Activated CD4-positive, alpha-beta T cell treated with anti-CD3 and anti-CD28 coated beads, Interleukin-2, amount 10 ng/mL, durations not matched to agents 7 days and 5 days (primary cell): ENCODE measurements around the gene ZFP69B. TPM values are rescaled to one million over a fixed set of nuclear protein-coding genes. Genes with fewer than 3 reads are reported as not detected.

Experiments
- CTCF ChIA-PET: fragments of 350-600 bp; sonication (Branson Sonifier 250); formaldehyde crosslinking; loops from one replicate; lab custom pipeline; 2021; ENCODE audit warnings: antibody characterized with exemption; lab: Charles Lee
- POLR2A ChIA-PET: fragments of 350-600 bp; sonication (Branson Sonifier 250); formaldehyde crosslinking; loops from one replicate; lab custom pipeline; 2021; ENCODE audit warnings: antibody characterized with exemption; lab: Charles Lee
- DNase-seq: peaks from one replicate; pipeline ENCODE4 v3.0.0-alpha.2; 2020
- H3K27ac Mint-ChIP-seq: one replicate; pipeline ENCODE4 v1.8.0; 2021; ENCODE audit warnings: mild to moderate bottlenecking, moderate library complexity, mixed read lengths
- H3K27me3 Mint-ChIP-seq: one replicate; pipeline ENCODE4 v1.8.0; 2021; ENCODE audit warnings: mixed read lengths
- H3K36me3 Mint-ChIP-seq: one replicate; pipeline ENCODE4 v1.8.0; 2021; ENCODE audit warnings: low read depth, mixed read lengths
- H3K4me1 Mint-ChIP-seq: one replicate; pipeline ENCODE4 v1.8.0; 2021; ENCODE audit warnings: mixed read lengths
- H3K4me3 Mint-ChIP-seq: one replicate; pipeline ENCODE4 v1.8.0; 2021; ENCODE audit warnings: mild to moderate bottlenecking, moderate library complexity, mixed read lengths
- H3K9me3 Mint-ChIP-seq: one replicate; pipeline ENCODE4 v1.8.0; 2021; ENCODE audit warnings: mixed read lengths
- total RNA-seq, 2 experiments: library from RNA; stranded (reverse); gene quantifications; one replicate each; pipeline ENCODE4 v1.2.3, GENCODE V29; 2021

Gene ZFP69B
- total RNA-seq, 2 experiments from 2014 or later, result 3.0 to 3.5 TPM

GRCh38 chr1:40421431-40422384 is 28.6 kb upstream of the ZFP69B start:
- peak overlapping the region; percentile 26 for H3K27ac Mint-ChIP-seq
- H3K4me3 Mint-ChIP-seq, result no peak overlapping the region
- peaks cover 89% of the 10 kb centered on the region for H3K36me3 Mint-ChIP-seq
- ChIA-PET POLR2A (no interaction called here), CTCF (interaction anchor here (0.6 to 1.4 kb wide), 2 partner anchors 82 to 284 kb away, joined by 3 read pairs; no protein-coding TSS in a partner anchor)
- peaks cover 10% of the 10 kb centered on the region for H3K4me1 Mint-ChIP-seq
- H3K9me3 Mint-ChIP-seq, result peaks cover 6% of the 10 kb centered on the region
- no peaks in the 10 kb centered on the region for H3K27me3 Mint-ChIP-seq
- no peak for DNase-seq

GRCh38 chr1:40422630-40423263 is 27.5 kb upstream of the ZFP69B start:
- peaks cover 10% of the 10 kb centered on the region for H3K4me1 Mint-ChIP-seq
- ChIA-PET POLR2A (no interaction called here), CTCF (interaction anchor here (0.6 to 1.5 kb wide), 4 partner anchors 12 to 285 kb away, joined by 3 to 4 read pairs (median 3); no protein-coding TSS in a partner anchor)
- no peaks in the 10 kb centered on the region for H3K27me3 Mint-ChIP-seq
- no peak overlapping the region for H3K4me3 Mint-ChIP-seq
- peaks cover 80% of the 10 kb centered on the region for H3K36me3 Mint-ChIP-seq
- H3K27ac Mint-ChIP-seq, result peak overlapping the region; percentile 31
- H3K9me3 Mint-ChIP-seq, result peaks cover 6% of the 10 kb centered on the region
- no peak for DNase-seq

- Mint-ChIP-seq H3K4me1 (peaks cover 10% of the 10 kb centered on the region), H3K36me3 (peaks cover 75% of the 10 kb centered on the region), H3K9me3 (peaks cover 6% of the 10 kb centered on the region), H3K27ac (no peak overlapping the region), H3K4me3 (no peak overlapping the region), H3K27me3 (no peaks in the 10 kb centered on the region)
- ChIA-PET CTCF (interaction anchor here (0.7 to 1.5 kb wide), 3 partner anchors 13 to 182 kb away, joined by 3 to 4 read pairs (median 3); no protein-coding TSS in a partner anchor), POLR2A (no interaction called here)
- DNase-seq, result no peak
Measured at GRCh38 chr1:40423264-40423642, 27.0 kb upstream of the ZFP69B start.

GRCh38 chr1:40423951-40424618 is 26.2 kb upstream of the ZFP69B start:
- no peak overlapping the region for H3K4me3 Mint-ChIP-seq
- no peak for DNase-seq
- peaks cover 10% of the 10 kb centered on the region for H3K4me1 Mint-ChIP-seq
- no peaks in the 10 kb centered on the region for H3K27me3 Mint-ChIP-seq
- H3K27ac Mint-ChIP-seq, result no peak overlapping the region
- H3K9me3 Mint-ChIP-seq, result peaks cover 6% of the 10 kb centered on the region
- CTCF ChIA-PET, result interaction anchor here (1.3 to 1.5 kb wide), 2 partner anchors 13 to 85 kb away, joined by 3 to 4 read pairs; no protein-coding TSS in a partner anchor
- H3K36me3 Mint-ChIP-seq, result peaks cover 67% of the 10 kb centered on the region
- POLR2A ChIA-PET, result no interaction called here

GRCh38 chr1:40425198-40425597 is 25.1 kb upstream of the ZFP69B start:
- Mint-ChIP-seq H3K27ac (peak overlapping the region; percentile 57), H3K9me3 (peaks cover 6% of the 10 kb centered on the region), H3K36me3 (peaks cover 59% of the 10 kb centered on the region), H3K4me3 (no peak overlapping the region), H3K27me3 (no peaks in the 10 kb centered on the region), H3K4me1 (peaks cover 10% of the 10 kb centered on the region)
- CTCF ChIA-PET, result interaction anchor here (1.3 to 1.6 kb wide), 2 partner anchors 9 to 86 kb away, joined by 3 to 5 read pairs; no protein-coding TSS in a partner anchor
- no peak for DNase-seq
- POLR2A ChIA-PET, result interaction anchor here (0.7 kb wide), 2 partner anchors 41 to 383 kb away, joined by 3 read pairs; no protein-coding TSS in a partner anchor

GRCh38 chr1:40431385-40431784 is 18.9 kb upstream of the ZFP69B start:
- H3K4me3 Mint-ChIP-seq, result no peak overlapping the region
- H3K36me3 Mint-ChIP-seq, result peaks cover 19% of the 10 kb centered on the region
- peaks cover 9% of the 10 kb centered on the region for H3K9me3 Mint-ChIP-seq
- POLR2A ChIA-PET, result no interaction called here
- CTCF ChIA-PET, result interaction anchor here (0.6 kb wide), 1 partner anchor 374 kb away, joined by 3 read pairs; no protein-coding TSS in a partner anchor
- DNase-seq, result no peak
- no peak overlapping the region for H3K27ac Mint-ChIP-seq
- no peaks in the 10 kb centered on the region for H3K27me3 Mint-ChIP-seq
- H3K4me1 Mint-ChIP-seq, result no peaks in the 10 kb centered on the region

GRCh38 chr1:40432644-40433390 is 17.5 kb upstream of the ZFP69B start:
- POLR2A ChIA-PET, result interaction anchor here (0.6 kb wide), 1 partner anchor 278 kb away, joined by 4 read pairs; no protein-coding TSS in a partner anchor
- H3K4me3 Mint-ChIP-seq, result no peak overlapping the region
- peaks cover 9% of the 10 kb centered on the region for H3K9me3 Mint-ChIP-seq
- no peaks in the 10 kb centered on the region for H3K4me1 Mint-ChIP-seq
- DNase-seq, result no peak
- CTCF ChIA-PET, result interaction anchor here (0.6 kb wide), 3 partner anchors 55 to 352 kb away, joined by 3 to 4 read pairs (median 4); no protein-coding TSS in a partner anchor
- no peaks in the 10 kb centered on the region for H3K27me3 Mint-ChIP-seq
- H3K36me3 Mint-ChIP-seq, result peaks cover 15% of the 10 kb centered on the region
- no peak overlapping the region for H3K27ac Mint-ChIP-seq

- peaks cover 8% of the 10 kb centered on the region for H3K9me3 Mint-ChIP-seq
- H3K4me3 Mint-ChIP-seq, result no peak overlapping the region
- ChIA-PET POLR2A (no interaction called here), CTCF (no interaction called here)
- no peak overlapping the region for H3K27ac Mint-ChIP-seq
- no peaks in the 10 kb centered on the region for H3K4me1 Mint-ChIP-seq
- no peaks in the 10 kb centered on the region for H3K27me3 Mint-ChIP-seq
- H3K36me3 Mint-ChIP-seq, result peaks cover 15% of the 10 kb centered on the region
- no peak for DNase-seq
Measured at GRCh38 chr1:40435471-40435870, 14.8 kb upstream of the ZFP69B start.

- CTCF ChIA-PET, result no interaction called here
- peaks cover 15% of the 10 kb centered on the region for H3K36me3 Mint-ChIP-seq
- DNase-seq, result no peak
- H3K4me1 Mint-ChIP-seq, result no peaks in the 10 kb centered on the region
- no peak overlapping the region for H3K27ac Mint-ChIP-seq
- no peak overlapping the region for H3K4me3 Mint-ChIP-seq
- H3K9me3 Mint-ChIP-seq, result peaks cover 7% of the 10 kb centered on the region
- POLR2A ChIA-PET, result no interaction called here
- H3K27me3 Mint-ChIP-seq, result no peaks in the 10 kb centered on the region
Measured at GRCh38 chr1:40435876-40436275, 14.4 kb upstream of the ZFP69B start.

- Mint-ChIP-seq H3K27ac (no peak overlapping the region), H3K4me1 (no peaks in the 10 kb centered on the region), H3K36me3 (peaks cover 5% of the 10 kb centered on the region), H3K4me3 (no peak overlapping the region), H3K9me3 (peaks cover 5% of the 10 kb centered on the region), H3K27me3 (no peaks in the 10 kb centered on the region)
- DNase-seq, result peak; percentile 16
- CTCF ChIA-PET, result interaction anchor here (0.7 to 1.5 kb wide), 3 partner anchors 9 to 285 kb away, joined by 3 to 4 read pairs (median 3); no protein-coding TSS in a partner anchor
- POLR2A ChIA-PET, result no interaction called here
Measured at GRCh38 chr1:40438391-40439015, 11.8 kb upstream of the ZFP69B start.

GRCh38 chr1:40439247-40439646 is 11.0 kb upstream of the ZFP69B start:
- no peaks in the 10 kb centered on the region for H3K27me3 Mint-ChIP-seq
- no peak overlapping the region for H3K4me3 Mint-ChIP-seq
- ChIA-PET POLR2A (no interaction called here), CTCF (interaction anchor here (0.6 to 1.2 kb wide), 3 partner anchors 53 to 339 kb away, joined by 3 to 4 read pairs (median 3); no protein-coding TSS in a partner anchor)
- peaks cover 10% of the 10 kb centered on the region for H3K36me3 Mint-ChIP-seq
- no peaks in the 10 kb centered on the region for H3K4me1 Mint-ChIP-seq
- no peak for DNase-seq
- H3K27ac Mint-ChIP-seq, result no peak overlapping the region
- no peaks in the 10 kb centered on the region for H3K9me3 Mint-ChIP-seq
